ENCODE data around the gene DHRS7.

Gene DHRS7, protein sequence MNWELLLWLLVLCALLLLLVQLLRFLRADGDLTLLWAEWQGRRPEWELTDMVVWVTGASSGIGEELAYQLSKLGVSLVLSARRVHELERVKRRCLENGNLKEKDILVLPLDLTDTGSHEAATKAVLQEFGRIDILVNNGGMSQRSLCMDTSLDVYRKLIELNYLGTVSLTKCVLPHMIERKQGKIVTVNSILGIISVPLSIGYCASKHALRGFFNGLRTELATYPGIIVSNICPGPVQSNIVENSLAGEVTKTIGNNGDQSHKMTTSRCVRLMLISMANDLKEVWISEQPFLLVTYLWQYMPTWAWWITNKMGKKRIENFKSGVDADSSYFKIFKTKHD

DNA sequence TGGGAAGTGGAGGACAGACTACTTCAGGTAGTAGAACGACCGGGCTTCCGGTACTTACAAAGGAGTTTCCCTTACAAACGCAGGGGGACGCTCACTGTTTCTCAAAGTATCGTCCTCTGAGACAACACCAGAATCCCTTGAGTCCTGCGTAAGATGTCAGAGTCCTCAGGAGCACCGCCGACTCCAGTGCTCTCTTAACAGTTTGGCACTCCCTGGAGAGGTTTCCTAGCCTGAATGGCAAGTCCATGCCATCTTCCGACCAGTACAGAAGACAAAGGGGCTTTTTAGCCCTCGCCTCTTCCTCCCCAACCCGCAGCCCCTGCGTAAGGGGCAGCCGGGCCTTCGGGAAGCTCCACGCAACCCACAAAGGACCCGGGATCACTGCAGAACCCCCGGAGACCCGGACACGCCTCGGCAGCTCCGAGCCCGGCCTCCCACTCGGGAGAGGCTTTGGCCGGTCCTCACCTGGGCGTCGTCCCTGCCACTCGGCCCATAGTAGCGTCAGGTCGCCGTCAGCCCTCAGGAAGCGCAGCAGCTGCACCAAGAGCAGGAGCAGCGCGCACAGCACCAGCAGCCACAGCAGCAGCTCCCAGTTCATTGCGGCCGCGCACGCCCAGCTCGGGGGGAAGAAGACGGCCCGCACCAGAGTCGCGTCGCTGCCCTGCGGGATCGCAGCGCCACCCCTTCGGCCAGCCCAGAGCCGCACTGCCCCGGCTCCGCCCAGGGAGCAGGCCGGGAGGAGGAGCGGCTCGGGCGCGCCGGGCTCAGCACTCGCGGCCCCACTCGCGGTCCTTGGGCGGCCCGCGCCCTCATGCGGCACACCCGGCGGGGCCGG lies at the start of gene DHRS7:
Gene DHRS7, minus strand, starts transcription at position 687 of the 835 bp plus-strand sequence. Its CDS starts 89 bp downstream, at position 598.
- peak; percentile 91 for DNase-seq (ENCODE audit: low spot score)

DNA sequence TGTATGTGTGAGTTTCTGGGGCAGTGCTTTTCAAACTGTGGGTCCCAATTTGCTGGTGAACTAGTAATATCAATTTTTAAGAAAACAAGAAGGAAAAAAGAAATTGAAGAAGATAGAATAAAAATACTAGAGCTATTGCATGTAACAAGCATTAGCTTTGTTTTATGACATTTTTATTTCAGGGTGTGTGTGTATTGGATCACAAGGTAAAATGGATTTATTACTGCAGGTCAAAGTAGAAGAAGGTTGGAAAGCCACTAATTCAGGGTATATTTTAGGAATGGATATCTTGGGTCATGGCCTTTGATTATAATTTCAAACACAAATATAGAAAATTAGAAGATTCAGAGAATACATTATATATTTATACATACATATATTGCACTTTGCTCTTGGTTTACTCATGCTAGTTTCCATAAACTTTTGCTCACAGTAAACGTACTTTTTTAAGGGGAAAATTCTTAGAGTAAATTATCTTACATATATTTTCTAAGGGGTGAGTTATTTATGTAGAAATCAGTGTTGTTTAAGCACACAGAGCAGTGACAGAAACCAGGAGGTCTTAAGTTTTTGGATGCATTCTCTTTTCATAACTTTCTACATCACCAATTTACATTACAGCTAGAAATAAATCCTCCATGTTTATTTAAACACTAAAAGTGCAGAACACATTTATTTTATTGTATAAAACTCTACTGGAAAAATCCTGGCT lies 49.4 kb upstream of the DHRS7 start:
- DNase-seq (ENCODE audit: low spot score) = no peak

DNA sequence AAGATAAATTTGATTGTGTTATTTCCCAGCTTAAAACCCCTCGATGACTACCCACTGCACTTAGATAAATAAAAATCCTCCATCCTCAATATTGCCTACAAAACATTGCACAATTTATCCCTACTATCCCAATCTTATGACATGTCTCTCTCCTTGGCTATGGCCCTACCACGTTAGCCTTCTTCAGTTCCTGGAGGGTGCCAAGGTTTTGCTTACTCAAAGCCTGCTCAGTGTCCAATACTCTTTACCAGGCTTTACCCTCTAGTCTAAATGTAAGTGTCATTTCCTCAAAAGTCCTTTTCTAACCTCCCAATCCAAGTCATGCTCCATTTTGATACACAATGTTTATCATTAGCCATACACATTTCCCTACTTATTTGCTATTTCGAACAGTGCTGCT lies 48.8 kb upstream of the DHRS7 start:
- no peak for DNase-seq (ENCODE audit: low spot score)

DNA sequence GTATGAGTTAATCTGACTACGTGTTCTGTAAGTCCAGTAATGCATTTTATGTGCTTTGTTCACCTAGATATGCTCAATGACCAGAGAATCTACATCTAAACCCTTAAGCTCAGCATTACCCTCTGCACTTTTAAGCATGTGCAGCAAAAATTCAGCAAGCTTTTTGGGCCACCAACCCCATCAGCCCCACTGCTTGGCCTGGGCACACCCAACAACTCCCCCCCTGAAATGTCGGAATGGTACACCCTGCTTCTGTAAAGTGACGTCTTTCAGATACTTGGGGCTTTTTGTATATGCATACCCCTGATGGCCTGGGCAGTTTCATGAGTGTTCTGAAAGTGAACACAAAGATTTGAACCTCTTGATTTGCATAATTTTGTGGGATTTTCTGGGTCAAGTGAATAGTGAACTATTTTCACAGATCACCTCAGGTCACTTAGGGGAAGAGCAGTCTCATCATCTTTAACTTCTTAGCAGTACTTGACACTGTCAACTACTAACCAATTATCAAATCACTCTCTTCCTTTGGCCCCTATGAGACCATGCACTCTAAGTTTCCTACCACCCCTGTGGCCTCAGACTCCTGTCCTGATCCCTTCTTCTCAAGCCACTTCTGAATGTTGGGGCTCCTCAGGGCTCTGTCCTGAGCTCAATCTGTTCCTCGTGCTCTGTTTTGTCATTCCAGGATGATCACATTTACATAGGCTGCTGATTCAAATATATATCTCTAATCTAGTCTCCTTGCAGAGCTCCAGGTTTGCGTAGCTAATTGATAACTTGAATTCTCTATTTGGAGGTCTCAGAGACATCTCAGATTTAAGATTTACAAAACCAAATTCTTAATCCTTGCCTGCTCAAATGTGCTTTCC lies 47.5 kb upstream of the DHRS7 start:
- DNase-seq (ENCODE audit: low spot score) = no peak

DNA sequence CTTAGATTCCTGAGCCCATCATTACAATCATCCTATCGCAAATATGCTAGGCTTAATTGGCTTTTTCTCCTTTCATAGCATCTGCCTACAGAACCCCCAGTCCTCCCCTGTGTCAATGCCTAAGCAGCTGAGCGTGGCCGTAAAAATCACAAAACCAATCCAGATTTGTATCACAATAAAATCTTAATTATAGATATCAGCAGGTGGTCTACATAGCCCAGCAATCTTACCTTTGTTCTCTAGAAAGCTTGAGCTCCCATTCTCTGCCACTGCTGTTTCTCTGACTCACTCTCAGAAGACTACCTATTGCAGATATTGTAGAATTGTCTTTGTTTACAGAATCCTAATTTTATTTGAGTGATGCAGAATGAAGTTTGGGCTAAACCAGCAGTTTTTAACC lies 46.0 kb upstream of the DHRS7 start:
- DNase-seq (ENCODE audit: low spot score) = no peak

DNA sequence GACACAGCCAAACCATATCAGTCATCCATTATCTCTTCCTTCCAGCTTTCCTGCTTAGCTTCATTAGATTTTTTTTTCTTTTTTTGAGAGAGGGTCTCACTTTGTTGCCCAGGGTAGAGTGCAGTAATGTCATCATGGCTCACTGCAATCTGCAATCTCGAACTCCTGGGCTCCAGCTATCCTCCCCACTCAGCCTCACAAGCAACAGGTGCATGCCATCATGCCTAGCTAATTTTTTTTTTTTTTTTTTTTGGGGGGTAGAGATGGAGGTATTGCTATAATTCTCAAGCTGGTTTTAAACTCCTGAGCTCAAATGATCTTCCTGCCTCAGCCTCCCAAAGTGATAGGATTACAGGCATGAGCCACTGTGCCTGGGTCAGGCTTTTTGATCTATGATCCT lies 45.5 kb upstream of the DHRS7 start:
- DNase-seq (ENCODE audit: low spot score) = no peak

DNA sequence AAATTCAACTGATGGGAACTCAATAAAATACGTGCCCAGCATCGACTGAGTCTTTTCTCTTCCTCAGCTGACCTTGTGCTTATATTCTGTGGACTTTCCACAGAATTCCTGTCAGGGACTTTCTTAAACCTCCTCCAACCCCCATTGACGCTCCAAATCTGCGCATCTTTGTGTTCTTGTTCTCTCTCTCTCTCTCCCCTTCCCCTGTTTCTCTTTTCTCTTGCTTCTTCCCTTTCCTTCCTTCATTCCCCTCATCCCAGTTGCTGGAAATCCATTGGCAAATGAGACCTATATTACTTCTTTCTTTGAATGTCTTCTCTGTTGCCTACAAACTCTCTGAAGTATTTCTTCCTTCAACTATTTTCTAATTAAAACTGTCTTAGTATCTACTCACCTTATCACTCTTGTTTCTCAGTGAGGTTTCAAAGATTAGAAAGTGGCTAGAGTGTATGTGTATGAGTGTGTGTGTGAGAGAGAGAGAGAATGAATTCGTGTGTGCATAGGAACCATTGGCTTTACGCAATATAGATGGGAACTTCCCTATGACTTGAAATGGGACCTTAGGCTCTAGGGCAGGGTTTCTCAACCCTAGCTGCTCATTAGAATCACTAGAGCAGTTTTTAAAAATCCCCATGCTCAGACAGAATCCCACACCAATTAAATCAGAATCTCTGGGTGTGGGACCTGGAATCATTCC lies 41.8 kb upstream of the DHRS7 start:
- DNase-seq (ENCODE audit: low spot score) = no peak

DNA sequence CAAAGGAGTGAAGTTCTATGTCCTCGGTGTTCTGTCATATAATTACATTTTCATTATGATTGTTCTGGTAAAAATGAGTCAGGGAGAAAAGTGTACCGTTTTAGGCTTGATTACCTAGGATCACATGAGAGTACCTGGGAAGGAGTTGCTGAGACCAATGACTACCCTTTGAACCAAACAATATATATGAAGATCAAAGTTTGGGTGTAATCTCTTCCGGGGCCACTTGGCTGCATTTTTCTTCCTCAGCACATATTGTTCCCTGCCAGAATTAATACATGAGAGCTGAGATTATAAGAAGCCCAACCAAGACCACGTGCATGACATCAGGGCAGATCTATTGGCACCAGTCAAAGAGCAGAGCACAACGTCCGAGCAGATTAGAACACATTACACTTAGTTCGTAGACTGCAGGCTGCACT lies 41.1 kb upstream of the DHRS7 start:
- DNase-seq (ENCODE audit: low spot score) = no peak

DNA sequence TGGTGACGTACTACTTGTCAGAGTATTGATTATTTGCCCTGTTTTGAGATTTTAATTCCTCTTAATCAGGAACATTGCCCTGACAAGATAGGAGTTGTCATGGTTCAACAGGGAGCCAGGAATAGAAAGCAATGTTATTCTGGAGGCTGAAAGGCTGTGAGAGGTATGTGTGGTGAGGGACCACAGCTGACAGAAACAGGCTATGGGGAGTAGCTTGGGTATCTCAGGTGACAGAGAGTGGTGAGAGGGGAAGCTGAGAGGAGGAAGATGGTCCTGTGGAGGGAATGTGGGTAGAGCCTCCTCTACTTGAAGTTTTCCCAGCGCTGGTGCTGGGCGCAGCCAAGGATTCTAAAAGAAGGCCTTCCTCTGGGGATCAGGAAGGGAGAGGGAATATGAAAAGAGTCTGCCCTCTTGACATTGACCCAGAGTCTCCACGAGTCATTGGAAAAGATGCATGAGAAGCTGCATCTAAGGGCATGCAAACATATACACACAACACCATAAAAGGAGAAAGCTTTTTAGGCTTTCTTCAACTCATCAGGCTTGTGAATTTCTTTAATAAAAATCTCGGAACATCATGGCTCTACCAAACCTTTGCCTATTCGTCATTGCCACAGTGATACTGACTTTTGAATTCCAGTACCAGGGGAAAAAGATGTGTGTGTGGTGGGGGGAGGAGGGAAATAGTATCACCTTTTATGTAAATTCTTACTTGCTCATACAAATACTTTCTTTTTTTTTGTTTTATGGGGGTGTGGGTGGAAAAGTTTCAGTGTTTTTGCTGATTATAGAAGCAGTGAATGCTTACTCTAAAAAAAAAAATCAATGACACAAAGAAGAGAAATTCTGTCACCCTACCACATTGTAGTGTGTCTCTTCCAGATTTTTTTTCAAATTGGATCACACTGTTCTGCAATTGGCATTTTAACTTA lies 39.9 kb upstream of the DHRS7 start:
- DNase-seq (ENCODE audit: low spot score) = no peak

DNA sequence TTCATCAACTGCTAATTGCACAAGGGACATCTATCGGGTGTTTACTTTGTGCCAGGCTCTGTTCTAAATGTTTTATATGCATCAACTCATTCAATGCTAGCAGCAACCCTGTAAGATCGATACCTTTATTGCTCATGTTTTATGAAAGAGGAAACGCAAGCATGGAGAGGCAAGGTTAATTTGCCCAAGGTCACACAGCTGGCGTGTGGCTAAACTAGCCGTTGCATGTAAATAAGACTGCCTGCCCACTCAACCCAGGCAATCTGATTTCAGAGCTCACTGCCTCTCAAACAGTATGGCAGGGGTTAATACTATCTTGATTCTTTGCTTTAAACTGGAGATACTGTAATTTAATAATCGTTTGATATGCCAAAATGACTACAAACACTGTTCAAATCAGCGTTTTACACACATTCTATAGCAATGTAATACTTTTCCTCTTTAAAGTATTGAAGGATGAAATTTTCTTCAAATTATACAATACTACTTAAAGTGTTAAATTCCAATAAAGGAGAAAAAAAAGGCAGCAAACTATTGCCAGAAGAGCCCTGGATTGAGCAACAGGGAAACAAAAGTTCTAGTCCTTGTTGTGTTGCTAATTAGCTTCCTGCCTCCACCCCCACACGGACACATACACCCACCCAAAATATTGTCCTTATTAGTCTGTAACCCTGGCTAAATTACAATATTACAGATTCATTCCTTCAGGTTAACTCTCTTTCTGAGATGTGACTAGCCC lies 39.1 kb upstream of the DHRS7 start:
- DNase-seq (ENCODE audit: low spot score) = no peak

DNA sequence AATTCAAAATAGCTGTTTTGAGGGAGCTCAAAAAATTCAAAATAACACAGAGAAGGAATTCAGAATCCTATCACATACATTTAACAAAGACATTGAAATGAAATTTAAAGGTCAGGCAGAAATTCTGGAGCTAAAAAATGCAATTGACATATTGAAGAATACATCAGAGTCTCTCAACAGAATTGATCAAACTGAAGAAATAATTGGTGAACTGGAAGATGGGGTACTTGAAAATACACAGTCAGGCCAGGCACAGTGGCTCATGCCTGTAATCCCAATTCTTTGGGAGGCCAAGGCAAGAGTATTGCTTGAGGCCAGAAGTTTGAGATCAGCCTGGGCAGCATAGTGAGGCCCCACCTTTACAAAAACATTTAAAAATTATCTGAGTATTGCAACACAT lies 34.1 kb upstream of the DHRS7 start:
- no peak for DNase-seq (ENCODE audit: low spot score)

DNA sequence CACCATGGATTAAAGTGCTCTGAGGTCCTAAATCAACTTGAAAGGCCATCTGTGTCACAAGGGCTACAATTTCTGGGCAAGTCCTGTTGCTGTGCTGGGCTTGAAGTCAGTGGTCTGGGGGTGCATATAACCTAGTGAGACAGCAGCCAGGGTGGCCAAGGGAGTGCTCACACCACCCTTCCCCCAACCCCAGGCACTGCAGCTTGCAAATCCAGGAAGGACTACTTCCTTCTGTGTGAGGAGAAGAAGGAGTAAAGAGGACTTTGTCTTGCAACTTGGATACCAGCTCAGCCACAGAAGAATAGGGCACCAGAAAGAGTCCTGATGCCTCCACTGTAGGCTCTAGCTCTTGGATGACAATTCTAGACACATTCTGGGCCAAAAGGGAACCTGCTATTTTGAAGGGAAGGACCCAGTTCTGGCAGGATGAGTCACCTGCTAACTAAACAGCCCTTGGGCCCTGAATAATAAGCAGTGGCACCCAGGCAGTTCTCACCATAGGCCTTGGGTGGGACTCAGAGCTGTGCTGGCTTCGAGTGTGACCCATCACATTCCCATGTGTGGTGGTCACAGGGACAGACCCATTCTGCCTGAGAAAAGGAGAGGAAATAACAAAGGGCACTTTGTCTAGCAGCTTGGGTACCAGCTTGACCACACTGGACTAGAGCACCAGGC lies 32.6 kb upstream of the DHRS7 start:
- DNase-seq (ENCODE audit: low spot score) = no peak

DNA sequence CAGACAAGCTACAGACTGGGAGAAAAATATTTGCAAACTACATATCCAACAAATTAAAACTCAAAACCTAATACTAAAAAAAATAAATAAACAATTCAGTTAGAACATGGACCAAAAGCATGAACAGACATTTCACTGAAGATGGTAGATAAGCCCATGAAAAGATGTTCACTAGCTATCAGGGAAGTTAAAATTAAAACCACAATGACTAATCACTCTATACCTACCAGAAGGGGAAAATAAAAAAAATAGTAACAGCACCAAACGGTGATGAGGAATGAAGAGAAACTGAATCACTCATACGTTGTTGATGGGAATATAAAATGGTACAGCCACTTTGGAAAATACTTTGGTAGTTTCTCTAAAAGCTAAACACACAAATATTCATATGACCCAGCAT lies 31.1 kb upstream of the DHRS7 start:
- DNase-seq (ENCODE audit: low spot score) = no peak

DNA sequence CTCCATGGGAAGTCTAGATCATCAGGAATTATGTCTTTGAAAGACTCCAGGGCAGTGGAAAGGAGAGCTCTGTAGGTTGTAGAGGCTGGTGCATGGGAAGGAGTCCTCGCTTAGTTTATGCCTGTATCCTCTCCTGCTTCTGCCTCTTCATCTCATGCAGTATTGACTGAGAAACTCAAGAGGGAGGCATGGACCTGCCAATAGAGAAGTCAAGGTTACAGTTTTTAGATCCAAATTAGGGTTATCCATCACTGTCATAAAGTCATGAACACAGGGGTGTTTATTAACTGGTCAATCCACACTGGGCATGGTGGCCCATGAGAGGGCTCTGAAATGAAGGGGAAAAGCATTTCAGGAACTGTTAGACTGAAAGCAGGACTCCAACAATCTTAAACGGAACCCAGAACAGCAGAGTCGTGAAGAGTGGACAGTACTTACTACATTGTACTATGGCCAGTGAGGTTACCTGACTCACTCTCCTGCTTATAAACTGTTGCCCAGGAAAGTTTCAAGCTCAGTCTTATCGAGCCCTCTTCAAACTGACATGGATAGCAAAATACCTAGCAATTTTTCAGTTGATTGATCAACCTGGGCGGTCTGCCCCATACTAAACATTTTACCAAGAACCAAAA lies 30.1 kb upstream of the DHRS7 start:
- no peak for DNase-seq (ENCODE audit: low spot score)

DNA sequence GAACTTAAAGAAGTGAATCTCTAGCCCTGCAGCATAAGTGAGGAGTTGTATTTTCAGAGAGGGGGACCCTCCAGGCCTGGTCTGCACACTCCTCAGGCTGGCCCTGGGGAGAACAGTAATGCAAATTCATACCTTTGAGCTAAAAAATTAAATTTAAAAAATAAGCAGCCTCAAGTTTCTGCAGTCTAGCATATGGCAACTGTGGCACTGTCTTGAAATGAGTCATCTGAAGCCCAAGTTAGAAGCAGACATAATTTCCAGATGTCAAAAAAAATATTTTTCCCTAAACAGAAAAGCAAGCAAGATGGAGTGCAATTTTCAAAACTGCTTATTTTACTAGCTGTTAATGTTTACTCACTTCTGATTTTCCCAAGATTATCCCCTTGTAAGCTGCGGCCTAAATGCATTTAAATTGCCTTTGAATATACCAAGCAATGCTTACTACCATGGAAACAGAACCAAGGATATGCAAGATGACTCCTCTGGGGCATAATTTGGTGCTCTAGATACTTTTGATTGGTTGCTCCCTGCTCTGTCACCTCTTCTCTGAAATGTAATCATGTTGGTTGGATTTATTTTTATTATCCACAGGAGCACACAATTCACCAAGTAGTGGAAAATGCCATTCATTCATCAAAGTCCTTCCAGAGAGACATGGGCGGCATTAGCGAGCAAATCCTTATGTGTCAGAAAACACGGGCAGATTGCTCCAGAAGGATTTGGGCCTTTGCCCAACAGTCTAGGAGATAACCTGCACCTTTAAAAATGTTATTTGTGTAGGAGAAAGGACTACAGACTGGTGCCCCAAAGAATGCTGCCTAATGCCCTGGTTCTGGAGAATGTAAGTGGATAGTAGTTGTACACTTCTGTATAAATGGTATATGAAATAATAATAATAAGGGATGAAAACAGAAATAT lies 25.0 kb upstream of the DHRS7 start:
- DNase-seq (ENCODE audit: low spot score) = no peak

DNA sequence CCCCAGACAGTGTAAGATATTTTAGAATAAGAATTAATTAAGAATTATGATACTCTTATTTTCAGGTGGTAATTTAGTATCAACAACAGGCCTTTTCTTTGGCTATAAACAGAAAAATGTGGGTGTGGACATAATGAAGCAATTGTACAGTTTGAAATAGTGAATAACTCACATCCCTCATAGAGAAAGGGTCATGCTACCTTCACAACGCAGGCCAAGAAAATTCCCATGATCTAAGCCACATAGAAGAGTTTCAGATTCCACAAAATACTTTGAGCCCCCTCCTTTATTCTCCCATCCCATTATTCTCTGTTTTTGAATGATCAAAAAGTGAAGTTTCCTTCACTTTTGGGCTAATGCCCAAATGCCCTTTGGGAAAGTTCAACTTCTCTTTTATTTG lies 23.5 kb upstream of the DHRS7 start:
- DNase-seq (ENCODE audit: low spot score) = no peak

DNA sequence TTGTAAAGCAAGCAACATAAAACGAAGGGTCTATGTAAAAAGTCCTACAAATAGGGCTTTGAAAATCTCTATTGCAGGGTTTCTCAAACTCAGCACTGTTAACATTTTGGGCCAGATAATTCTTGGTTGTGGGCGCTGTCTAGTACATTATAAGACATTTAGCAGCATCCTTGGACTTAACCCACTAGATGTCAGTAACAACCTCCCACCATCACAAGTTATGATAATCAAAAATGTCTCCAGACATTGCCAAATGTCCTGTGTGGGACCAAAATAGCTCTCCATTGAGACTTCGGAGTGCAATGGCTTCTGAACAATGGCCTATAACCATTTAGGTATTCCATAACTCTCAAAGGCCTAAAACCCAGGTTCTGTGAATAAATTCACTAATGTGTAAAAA lies 22.9 kb upstream of the DHRS7 start:
- DNase-seq (ENCODE audit: low spot score) = no peak

Measured in Ammon's horn (tissue), 1 donor.